Endothelial cell of umbilical vein (primary cell): Measurements from ENCODE around the gene ARMC7. TPM values are rescaled to one million over a fixed set of nuclear protein-coding genes. Genes with fewer than 3 reads are reported as not detected.

Experiments
- BruUV-seq: library from RNA; stranded (reverse); fragments of 400-500 nt; replicated peaks from 2 replicates; lab custom pipeline; 2021; lab: Mats Ljungman, UMichigan
- CTCF ChIA-PET: fragments of 300-600, 350-600 bp; sonication (Branson Sonifier 250); formaldehyde crosslinking; loops from one replicate; lab custom pipeline; 2021; ENCODE audit warnings: antibody characterized with exemption, inconsistent platforms; lab: Charles Lee
- POLR2A ChIA-PET: fragments of 300-600, 350-600 bp; sonication (Branson Sonifier 250); formaldehyde crosslinking; loops from one replicate; lab custom pipeline; 2021; ENCODE audit warnings: antibody characterized with exemption, inconsistent platforms; lab: Charles Lee
- DNase-seq: peaks from one replicate; pipeline ENCODE4 v3.0.0-alpha.2; 2011; ENCODE audit warnings: low read depth, low spot score
- FAIRE-seq: peaks from 2 replicates; lab custom pipeline; 2011; peaks lifted over from hg19 to GRCh38; lab: Jason Lieb, UNC
- H2AFZ ChIP-seq: 2 replicates; pipeline ENCODE4 v1.6.0; 2012; ENCODE audit warnings: low read depth, low read length, control low read depth, inconsistent platforms
- H3K27ac ChIP-seq: 2 replicates; pipeline ENCODE4 v1.5.1; 2011; ENCODE audit warnings: low read depth, mild to moderate bottlenecking, control low read depth, low read length, moderate library complexity; ENCODE audit not compliant: insufficient read depth
- H3K27me3 ChIP-seq, 2 experiments: 2 replicates each; pipeline versions ENCODE4 v1.6.0 to v1.6.1; 2011; ENCODE audit warnings: low read length in 2 of 2, mixed read lengths in 1 of 2; ENCODE audit not compliant: control insufficient read depth in 2 of 2, insufficient read depth in 2 of 2
- H3K36me3 ChIP-seq, 2 experiments: 2 replicates in 1 of 2; 3 replicates in 1 of 2; pipeline ENCODE4 v1.5.1; 2011; ENCODE audit warnings: low read length in 2 of 2, mild to moderate bottlenecking in 1 of 2, moderate library complexity in 1 of 2; ENCODE audit not compliant: control insufficient read depth in 2 of 2, insufficient read depth in 2 of 2; ENCODE audit errors: extremely low read depth in 1 of 2
- H3K4me1 ChIP-seq: 3 replicates; pipeline ENCODE4 v1.5.1; 2011; ENCODE audit warnings: mild to moderate bottlenecking, low read length; ENCODE audit not compliant: control insufficient read depth, insufficient read depth; ENCODE audit errors: extremely low read depth
- H3K4me2 ChIP-seq: 2 replicates; pipeline ENCODE4 v1.6.1; 2011; ENCODE audit warnings: low read length, control low read depth, mixed read lengths; ENCODE audit not compliant: insufficient read depth
- H3K4me3 ChIP-seq, 3 experiments: fragments of 200-600 bp in 1 of 3; sonication (generic), shearing (Covaris generic) in 1 of 3; replicated peaks in 1 of 3; 2 replicates each; pipeline ENCODE4 v1.5.1; 2011 to 2016; ENCODE audit warnings: control low read depth in 3 of 3, low read length in 3 of 3, mild to moderate bottlenecking in 2 of 3, inconsistent platforms in 1 of 3, low read depth in 1 of 3, moderate library complexity in 1 of 3; ENCODE audit not compliant: insufficient read depth in 1 of 3
- H3K79me2 ChIP-seq: 2 replicates; pipeline ENCODE4 v1.6.0; 2012; ENCODE audit warnings: low read length, inconsistent platforms; ENCODE audit not compliant: control insufficient read depth, insufficient read depth
- H3K9ac ChIP-seq: replicated peaks from 2 replicates; pipeline ENCODE3; 2011; ENCODE audit warnings: low read length, control low read depth; ENCODE audit not compliant: insufficient read depth; ENCODE audit errors: extremely low read depth
- H3K9me1 ChIP-seq: replicated peaks from 3 replicates; pipeline ENCODE4 v1.6.0; 2011; ENCODE audit warnings: mild to moderate bottlenecking, low read length; ENCODE audit not compliant: control insufficient read depth, insufficient read depth; ENCODE audit errors: extremely low read depth
- H3K9me3 ChIP-seq: replicated peaks from 2 replicates; pipeline ENCODE4 v1.5.1; 2012; ENCODE audit warnings: low read length, inconsistent platforms; ENCODE audit not compliant: control insufficient read depth, insufficient read depth
- H4K20me1 ChIP-seq: replicated peaks from 2 replicates; pipeline ENCODE3; 2011; ENCODE audit warnings: mild to moderate bottlenecking, low read length; ENCODE audit not compliant: control insufficient read depth, insufficient read depth; ENCODE audit errors: extremely low read depth
- EZH2 ChIP-seq: IDR thresholded peaks from 2 replicates; pipeline ENCODE4 v1.6.1; 2012; ENCODE audit warnings: borderline replicate concordance, low read depth, mild to moderate bottlenecking, moderate library complexity, low read length, inconsistent platforms; ENCODE audit not compliant: severe bottlenecking
- FOS ChIP-seq: IDR thresholded peaks from 2 replicates; pipeline ENCODE4 v1.6.1; 2011; ENCODE audit warnings: mild to moderate bottlenecking, low read length, moderate library complexity, borderline replicate concordance; ENCODE audit not compliant: insufficient read depth
- GATA2 ChIP-seq: IDR thresholded peaks from 2 replicates; pipeline ENCODE4 v1.7.0; 2011; ENCODE audit warnings: low read depth, mild to moderate bottlenecking, moderate library complexity, mixed read lengths, low read length; ENCODE audit not compliant: insufficient read length, insufficient read depth
- JUN ChIP-seq: IDR thresholded peaks from 2 replicates; pipeline ENCODE4 v1.6.1; 2011; ENCODE audit warnings: borderline replicate concordance, low read depth; ENCODE audit not compliant: insufficient read length, insufficient read depth
- MYC ChIP-seq: IDR thresholded peaks from one replicate; pipeline ENCODE4 v1.6.1; 2011; ENCODE audit warnings: mild to moderate bottlenecking, low read depth, low read length
- POLR2A ChIP-seq: IDR thresholded peaks from 2 replicates; pipeline ENCODE4 v1.6.1; 2012; ENCODE audit warnings: low read depth, mild to moderate bottlenecking, control low read depth, low read length
- POLR2AphosphoS5 ChIP-seq: IDR thresholded peaks from 2 replicates; pipeline ENCODE4 v1.6.1; 2012; ENCODE audit warnings: low read depth, mild to moderate bottlenecking, control low read depth, low read length, moderate library complexity; ENCODE audit not compliant: insufficient read depth
- dilution Hi-C: fragments of 300-500 bp; cut with MboI; formaldehyde crosslinking; loops from one replicate; pipeline ENCODE4 v1.15.0; 2019; ENCODE audit warnings: low sequenced_read_pairs; ENCODE audit not compliant: extremely low pct_ligation_motif_present
- intact Hi-C: fragments of 100-400 bp; cut with micrococcal nuclease; formaldehyde crosslinking; loops from one replicate; pipeline ENCODE4 v1.10.0; 2022
- polyA plus RNA-seq, 4 experiments: library from polyadenylated mRNA; depleted of rRNA in 3 of 4; stranded (reverse) in 3 of 4; unstranded in 1 of 4; fragments of >200 nt; gene quantifications; 2 replicates each; pipeline versions ENCODE4 v1.2.1 to v1.2.3, GENCODE V29; 2011 to 2012; ENCODE audit warnings: missing spikeins in 1 of 4
- total RNA-seq: library from RNA; stranded (reverse); gene quantifications from 2 replicates; pipeline ENCODE4 v1.2.3, GENCODE V29; 2021
- TF ChIP-seq, protein P1 (sequence below): IDR thresholded peaks from 2 replicates; pipeline ENCODE4 v1.6.1; 2011; ENCODE audit not compliant: insufficient read depth, insufficient read length
- TF ChIP-seq, protein P2 (sequence below), 2 donors: IDR thresholded peaks; 1 replicate in 1 of 2; 2 replicates in 1 of 2; pipeline ENCODE4 v1.5.1; 2011; ENCODE audit warnings: low read length in 2 of 2, mild to moderate bottlenecking in 2 of 2, moderate library complexity in 2 of 2, control low read depth in 1 of 2, inconsistent platforms in 1 of 2, low read depth in 1 of 2; ENCODE audit not compliant: insufficient read depth in 1 of 2; ENCODE audit errors: extremely low read depth in 1 of 2

Gene ARMC7
- total and polyA plus RNA-seq, 2 donors (not counting 3 experiments of a cell fraction or from before 2014, with no cell fraction given), result 11.8 to 15.7 TPM

DNA sequence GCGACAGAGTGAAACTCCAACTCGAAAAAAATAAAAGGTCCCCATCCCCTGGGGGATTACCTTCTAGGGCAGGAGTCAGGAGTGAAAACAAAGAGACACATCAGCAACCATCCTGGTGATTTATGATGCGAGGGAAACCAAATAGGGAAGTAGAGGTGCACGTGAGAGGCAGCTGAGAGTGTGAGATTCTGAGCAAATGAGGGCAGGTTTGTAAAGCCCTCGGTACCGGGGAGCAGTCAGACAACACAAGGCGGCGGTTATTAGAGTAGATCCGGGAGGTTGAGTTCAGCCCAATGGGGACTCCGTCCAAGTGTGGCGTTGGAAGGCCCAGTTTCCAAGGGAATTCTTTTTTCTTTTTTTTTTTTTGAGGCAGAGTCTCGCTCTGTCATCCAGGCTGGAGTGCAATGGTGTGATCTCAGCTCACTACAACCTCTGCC lies 7.4 kb upstream of the ARMC7 start:
- Histone ChIP-seq H3K27ac (no peak overlapping the region), H3K9me3 (no peaks in the 10 kb centered on the region), H3K4me2 (no peak overlapping the region), H2AFZ (no peak overlapping the region), H3K9me1 (no peaks in the 10 kb centered on the region), H4K20me1 (no peaks in the 10 kb centered on the region), H3K4me1 (peaks cover 11% of the 10 kb centered on the region), H3K4me3 (no peak overlapping the region), H3K27me3 (no peaks in the 10 kb centered on the region), H3K79me2 (no peaks in the 10 kb centered on the region), H3K36me3 (peaks cover 0 to 16% of the 10 kb centered on the region in 2 experiments), H3K9ac (no peak overlapping the region)
- dilution Hi-C loops (no loop called here), intact Hi-C loops (no loop called here)
- TF ChIP-seq POLR2A, result no peak
- no peak for TF ChIP-seq FOS
- TF ChIP-seq JUN, result no peak
- no peak for TF ChIP-seq EZH2
- TF ChIP-seq, protein P1, sequence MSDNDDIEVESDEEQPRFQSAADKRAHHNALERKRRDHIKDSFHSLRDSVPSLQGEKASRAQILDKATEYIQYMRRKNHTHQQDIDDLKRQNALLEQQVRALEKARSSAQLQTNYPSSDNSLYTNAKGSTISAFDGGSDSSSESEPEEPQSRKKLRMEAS, result no peak
- TF ChIP-seq, protein P2, sequence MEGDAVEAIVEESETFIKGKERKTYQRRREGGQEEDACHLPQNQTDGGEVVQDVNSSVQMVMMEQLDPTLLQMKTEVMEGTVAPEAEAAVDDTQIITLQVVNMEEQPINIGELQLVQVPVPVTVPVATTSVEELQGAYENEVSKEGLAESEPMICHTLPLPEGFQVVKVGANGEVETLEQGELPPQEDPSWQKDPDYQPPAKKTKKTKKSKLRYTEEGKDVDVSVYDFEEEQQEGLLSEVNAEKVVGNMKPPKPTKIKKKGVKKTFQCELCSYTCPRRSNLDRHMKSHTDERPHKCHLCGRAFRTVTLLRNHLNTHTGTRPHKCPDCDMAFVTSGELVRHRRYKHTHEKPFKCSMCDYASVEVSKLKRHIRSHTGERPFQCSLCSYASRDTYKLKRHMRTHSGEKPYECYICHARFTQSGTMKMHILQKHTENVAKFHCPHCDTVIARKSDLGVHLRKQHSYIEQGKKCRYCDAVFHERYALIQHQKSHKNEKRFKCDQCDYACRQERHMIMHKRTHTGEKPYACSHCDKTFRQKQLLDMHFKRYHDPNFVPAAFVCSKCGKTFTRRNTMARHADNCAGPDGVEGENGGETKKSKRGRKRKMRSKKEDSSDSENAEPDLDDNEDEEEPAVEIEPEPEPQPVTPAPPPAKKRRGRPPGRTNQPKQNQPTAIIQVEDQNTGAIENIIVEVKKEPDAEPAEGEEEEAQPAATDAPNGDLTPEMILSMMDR (IDR thresholded peaks at IDR 0.05; ENCODE audit: extremely low read depth in 1 of 2, insufficient read depth in 1 of 2, low read depth in 1 of 2, low read length in 2 of 2), result no peak
- no peak for TF ChIP-seq MYC
- no peak for TF ChIP-seq POLR2AphosphoS5
- TF ChIP-seq GATA2, result no peak
- BruUV-seq, result no TSS peak
- POLR2A ChIA-PET, result no interaction called here
- DNase-seq (no peak), FAIRE-seq (no peak)
- CTCF ChIA-PET, result interaction anchor here (1.2 to 1.6 kb wide), 6 partner anchors 11 to 99 kb away, joined by 3 to 5 read pairs (median 4); no protein-coding TSS in a partner anchor
